Cerebellar nuclear complex (tissue), 1 donor: ENCODE results near the gene CCDC85C.

Source experiments
- DNase-seq, 2 experiments: peaks; one replicate each; lab custom pipeline; 2025; lab: John Stamatoyannopoulos, UW

CCDC85C gene

DNA sequence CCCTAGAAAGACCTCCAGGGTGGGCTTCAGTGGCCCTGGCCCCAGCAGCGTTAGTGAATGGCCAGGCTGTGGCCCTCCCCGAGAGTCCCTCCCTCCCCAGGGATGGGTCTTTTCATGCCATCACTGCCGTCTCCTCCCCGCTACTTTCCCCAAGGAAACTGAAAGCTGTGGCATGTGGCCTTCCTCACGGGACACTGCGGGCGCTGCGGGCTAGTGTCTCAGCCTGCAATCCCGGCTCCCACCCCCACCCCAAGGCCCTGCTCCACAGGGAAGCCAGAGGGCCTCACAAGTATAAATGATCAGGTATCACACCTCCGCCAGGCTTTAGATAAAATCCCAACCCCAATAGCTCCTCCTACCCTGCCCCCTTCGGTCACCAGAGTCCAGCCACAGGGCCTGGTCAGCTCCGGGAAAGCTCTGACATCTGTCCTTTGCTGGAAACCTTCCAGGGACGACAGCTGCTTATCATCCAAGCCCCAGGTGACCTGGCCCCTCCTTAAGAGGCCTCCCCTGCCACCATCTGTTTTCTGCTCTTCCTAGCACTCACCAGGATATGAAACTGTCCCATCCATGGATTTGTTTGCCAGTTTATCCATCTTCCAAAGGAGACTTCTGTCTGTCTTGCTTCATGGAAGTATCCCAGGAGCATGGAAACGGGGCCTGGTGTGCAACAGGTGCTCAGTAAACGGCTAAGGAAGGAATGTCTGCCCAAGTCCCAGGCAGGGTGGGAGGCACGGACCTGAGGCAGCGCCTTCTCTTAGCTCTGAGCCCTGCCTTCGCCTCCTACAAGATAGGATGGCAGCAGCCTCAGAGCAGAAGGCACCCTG lies 31.6 kb downstream of the CCDC85C start:
- no peak for DNase-seq

DNA sequence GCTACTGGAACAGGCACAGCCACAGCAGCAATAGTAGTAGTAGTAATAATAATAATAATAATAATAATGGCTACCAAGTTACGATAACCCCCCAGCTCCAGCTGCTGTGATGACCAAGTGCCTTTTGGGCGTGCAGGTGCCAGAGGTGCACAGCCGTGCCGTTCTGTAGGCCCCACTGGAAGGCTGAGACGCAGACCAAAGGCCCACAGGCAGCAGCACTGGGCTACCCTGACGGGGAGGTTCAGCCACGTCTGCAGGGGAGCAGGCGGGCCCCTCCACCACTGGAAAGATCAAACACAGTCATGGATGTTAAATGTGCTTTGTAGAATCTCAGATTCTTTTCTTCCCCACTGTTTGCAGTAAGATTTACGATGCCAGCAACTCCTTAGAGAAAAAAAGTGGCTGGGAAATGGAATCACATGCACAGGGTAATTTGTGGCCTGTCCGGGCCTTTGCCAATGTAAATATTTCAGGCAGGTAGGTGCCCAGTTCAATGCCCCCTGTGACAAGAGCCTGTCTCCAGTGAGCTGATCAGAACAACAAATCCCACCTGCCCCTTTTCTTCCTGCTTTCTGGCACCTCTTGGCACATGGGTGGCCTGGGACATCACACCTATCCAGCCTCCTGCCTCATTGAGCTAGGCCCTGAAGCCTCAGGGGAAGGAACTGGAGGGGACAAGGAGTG lies 32.6 kb downstream of the CCDC85C start:
- no peak for DNase-seq

GRCh38 chr14:99570544-99571302 lies 33.3 kb downstream of the CCDC85C start:
- no peak for DNase-seq

GRCh38 chr14:99569725-99570543 lies 34.1 kb downstream of the CCDC85C start:
- DNase-seq = no peak

DNA sequence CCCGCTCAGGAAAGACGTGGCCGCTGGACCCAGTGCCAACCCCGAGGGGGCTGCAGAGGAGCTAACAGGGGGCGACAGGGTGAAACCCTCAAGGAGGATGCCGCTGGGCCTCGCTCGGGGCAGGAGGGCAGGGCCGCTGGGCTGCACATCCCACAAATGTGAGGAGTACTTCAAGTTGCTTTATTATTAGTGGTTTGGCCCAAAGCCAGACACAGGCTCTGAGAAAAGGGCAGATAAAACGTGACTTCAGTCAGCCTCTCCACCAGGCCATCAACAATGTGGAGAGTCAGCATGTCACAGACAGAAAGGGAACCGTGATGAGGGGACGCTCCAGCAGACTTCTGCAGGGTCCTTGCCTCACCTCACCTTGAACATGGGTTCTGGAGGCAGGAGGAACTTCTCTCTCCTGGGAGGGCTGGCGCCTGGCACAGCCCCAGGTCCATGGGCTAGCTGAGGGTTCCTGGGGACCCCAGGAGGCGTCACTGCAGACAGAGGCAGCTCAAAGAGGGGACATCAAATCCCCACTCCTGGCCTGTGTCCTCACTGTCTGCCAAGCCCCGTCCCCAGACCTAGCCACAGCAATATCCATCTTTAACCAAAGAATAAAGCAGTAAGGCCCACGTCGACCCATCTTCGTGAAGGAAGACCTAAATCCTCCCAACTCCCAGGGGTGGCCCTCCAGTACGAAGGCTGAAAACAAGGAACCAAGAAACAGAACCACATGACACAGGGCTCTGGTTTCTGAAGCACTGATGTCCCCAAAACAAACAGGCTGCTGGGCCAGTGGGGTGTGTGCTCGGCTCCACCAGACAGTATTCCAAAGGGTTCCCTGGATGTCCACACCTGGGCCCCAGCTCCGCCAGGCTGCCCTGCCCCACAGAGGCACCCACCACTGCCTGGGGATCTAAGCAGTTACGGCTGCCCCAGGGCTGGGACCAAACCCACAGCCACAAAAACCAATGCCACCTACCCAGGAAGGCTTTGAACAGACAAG lies 35.1 kb downstream of the CCDC85C start:
- DNase-seq = no peak

DNA sequence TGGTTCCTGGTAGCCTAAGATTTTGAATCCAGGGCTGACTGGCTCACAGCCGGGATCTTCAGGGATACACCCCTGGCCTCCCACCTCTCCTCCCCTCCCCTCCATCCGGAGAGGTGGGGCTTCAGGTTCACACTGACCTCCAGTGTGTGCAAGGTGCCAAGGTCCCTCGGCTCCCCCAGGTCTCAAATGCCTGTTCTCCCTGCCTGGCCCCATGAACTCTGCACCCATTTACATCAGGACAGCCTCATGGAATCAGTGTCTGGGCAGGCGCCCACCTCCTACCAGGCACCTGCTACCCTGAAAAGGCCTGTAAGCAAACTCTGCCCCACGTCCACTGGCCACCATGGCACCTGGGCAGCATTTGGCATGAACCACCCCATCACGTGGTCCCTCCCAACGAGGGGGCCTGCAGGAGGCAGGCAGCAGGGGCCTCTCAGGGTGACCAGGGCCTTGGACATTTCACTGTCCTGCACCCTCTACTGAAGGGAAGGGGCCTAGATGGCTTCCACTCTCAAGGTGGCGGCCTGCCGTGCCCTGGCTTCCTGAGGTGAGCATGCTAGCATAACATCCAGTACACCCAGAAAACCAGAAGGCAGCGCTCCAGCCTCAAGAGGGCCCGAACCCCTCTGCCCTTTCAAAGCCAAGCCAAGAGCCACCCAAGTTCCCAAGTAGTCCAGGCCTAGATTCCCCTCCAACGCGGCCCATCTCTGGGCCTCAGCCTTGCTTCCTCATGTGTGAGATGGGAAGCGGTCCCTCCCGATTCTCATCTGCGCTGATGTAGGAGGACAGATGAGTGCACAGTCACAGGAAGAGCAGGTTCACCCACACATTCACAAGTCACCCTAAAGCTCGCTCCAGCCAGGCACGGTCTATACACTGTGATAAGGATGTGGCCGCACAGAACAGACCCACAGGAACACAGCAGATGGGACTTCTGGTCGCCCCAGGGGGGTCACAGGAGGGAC lies 37.3 kb downstream of the CCDC85C start:
- no peak for DNase-seq

GRCh38 chr14:99566009-99566389 lies 38.0 kb downstream of the CCDC85C start:
- peak; percentile 20 to 33 for DNase-seq

DNA sequence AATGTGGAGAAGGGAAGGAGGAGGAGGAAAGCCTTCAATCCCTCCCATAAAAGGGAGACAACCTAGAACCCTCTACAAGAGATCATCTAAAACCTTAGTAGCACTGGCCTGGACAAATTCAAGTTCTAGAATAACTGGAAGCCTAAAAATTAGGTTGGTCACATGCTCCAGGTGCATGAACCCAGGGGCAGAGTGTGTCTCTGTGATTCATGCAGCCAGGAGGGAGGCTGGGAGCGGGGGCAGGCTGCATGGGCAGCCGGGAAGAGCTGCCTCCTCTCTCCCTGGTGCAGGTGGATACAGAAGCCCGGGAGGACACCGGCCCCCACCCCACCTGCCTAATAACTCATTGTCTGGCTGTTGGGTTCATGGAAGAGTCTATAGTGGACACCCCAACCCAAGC lies 38.6 kb downstream of the CCDC85C start:
- no peak for DNase-seq

DNA sequence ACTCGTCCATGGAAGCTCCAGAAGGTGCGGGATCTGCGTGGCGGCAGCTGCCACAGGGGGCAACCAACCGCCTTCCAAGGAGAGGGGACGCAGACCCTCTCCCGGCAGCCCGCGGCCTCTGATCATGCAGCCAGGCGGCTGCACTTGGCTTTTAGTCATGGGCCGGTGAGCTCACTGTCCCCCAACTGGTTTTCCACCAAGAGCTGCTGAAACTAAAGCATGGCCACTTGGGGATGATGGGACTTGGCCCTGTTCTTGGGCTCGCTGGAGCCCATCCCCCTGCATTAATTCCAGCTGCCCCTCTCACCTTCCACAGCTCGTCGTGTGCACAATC lies 39.1 kb downstream of the CCDC85C start:
- no peak for DNase-seq

- no peak for DNase-seq
Measured at GRCh38 chr14:99564256-99564925, 39.6 kb downstream of the CCDC85C start.

- peak in 1 of 2 experiments; percentile 28 for DNase-seq
Measured at GRCh38 chr14:99563749-99564129, 40.3 kb downstream of the CCDC85C start.

DNA sequence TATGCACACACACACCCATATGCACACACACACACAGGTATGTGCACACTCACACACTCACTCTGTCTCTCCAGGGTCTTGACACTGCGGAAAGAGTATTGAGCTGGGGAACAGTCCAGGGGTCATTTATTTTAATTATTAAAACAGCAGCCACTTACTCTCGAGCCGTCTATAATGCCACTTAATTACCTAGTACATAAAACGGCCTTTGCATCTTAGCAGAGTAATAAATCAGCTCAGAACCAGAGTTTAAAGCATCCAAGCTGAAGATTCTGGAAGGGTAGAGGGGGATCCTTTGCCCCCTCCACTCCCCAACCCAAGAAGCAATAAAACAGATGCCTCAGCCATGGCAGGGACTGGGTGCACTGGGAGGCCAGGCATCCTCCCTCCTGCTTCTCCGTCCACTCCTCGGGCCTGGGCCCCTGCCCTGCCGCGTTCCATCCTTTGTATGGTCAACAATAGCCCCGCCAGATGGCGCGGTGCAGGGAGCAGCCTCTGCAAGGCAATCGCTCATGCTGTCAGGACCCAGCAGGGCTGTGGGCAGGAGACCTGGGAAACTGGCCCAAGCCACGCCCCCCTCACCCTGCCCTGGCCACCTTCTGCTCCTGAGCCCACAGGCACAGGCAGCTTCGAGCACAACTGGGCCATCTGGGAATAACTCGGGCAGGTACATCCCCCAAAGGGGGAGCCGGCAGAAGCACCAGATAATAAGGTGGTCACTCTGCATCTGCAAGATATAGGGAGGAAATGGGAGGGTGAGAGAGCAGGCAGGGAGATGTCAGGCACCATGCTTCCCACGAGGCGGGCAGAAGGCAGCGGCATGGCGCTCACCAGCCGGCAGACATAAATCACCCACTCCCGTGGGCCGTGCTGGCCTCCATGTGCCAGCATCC lies 40.9 kb downstream of the CCDC85C start:
- peak; percentile 21 to 79 for DNase-seq

GRCh38 chr14:99561864-99562263 lies 42.1 kb downstream of the CCDC85C start:
- no peak for DNase-seq

GRCh38 chr14:99560922-99561683 lies 42.9 kb downstream of the CCDC85C start:
- peak; percentile 90 to 96 for DNase-seq

DNA sequence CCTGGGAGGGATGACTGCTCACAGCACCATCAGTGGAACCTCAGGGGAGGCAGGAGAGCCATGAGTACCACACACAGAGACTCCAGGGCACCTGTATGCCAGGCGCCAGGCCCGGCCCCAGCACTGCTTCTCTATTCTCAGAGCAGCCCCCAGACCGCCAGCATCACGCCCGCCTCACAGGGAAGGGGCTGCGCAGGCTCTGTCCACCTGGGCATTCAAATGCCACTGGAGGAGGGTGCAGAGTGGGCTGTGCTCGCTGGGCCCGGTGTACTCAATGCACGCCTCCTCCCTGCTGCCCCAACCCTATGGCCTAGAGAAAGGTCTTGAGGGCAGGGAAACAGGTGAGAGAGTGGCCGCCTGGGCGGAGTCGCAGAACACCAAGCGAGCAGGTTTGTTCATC lies 43.6 kb downstream of the CCDC85C start:
- DNase-seq = no peak

GRCh38 chr14:99559286-99559990 lies 44.6 kb downstream of the CCDC85C start:
- DNase-seq = no peak
